Panc1 (cell line): Measurements from ENCODE around the gene CBFB. TPM values are rescaled to one million over a fixed set of nuclear protein-coding genes. Genes with fewer than 3 reads are reported as not detected.

ENCODE experiments used
- ATAC-seq: fragments of 200-7000 bp; cut with Tn5 transposase; 2 replicates; pipeline ENCODE4 v1.9.1; 2020; ENCODE audit warnings: mild to moderate bottlenecking, moderate library complexity
- BruUV-seq: library from RNA; stranded (reverse); fragments of 400-500 nt; replicated peaks from 2 replicates; lab custom pipeline; 2021; lab: Mats Ljungman, UMichigan
- CTCF ChIA-PET: fragments of 300-600 bp; sonication (Branson Sonifier 250); formaldehyde crosslinking; loops from one replicate; lab custom pipeline; 2022; ENCODE audit warnings: antibody characterized with exemption; lab: Charles Lee
- POLR2A ChIA-PET: fragments of 300-600 bp; sonication (Branson Sonifier 250); formaldehyde crosslinking; loops from one replicate; lab custom pipeline; 2022; ENCODE audit warnings: antibody characterized with exemption; lab: Charles Lee
- DNase-seq: peaks from one replicate; pipeline ENCODE4 v3.0.0-alpha.2; 2010; ENCODE audit warnings: low read depth, low spot score
- H3K27ac ChIP-seq: 2 replicates; pipeline ENCODE4 v1.5.1; 2011; ENCODE audit warnings: mild to moderate bottlenecking, low read length, inconsistent platforms
- H3K27me3 ChIP-seq: fragments of 200-500 bp; sonication (Bioruptor generic); 2 replicates; pipeline ENCODE4 v1.6.0; 2014; ENCODE audit warnings: low read length, inconsistent platforms; ENCODE audit not compliant: control insufficient read depth, insufficient read depth
- H3K36me3 ChIP-seq: fragments of 200-500 bp; sonication (Bioruptor generic); 2 replicates; pipeline ENCODE4 v1.5.1; 2014; ENCODE audit warnings: inconsistent platforms, mild to moderate bottlenecking, low read length, moderate library complexity; ENCODE audit not compliant: control insufficient read depth, insufficient read depth
- H3K4me1 ChIP-seq: 2 replicates; pipeline ENCODE4 v1.5.1; 2011; ENCODE audit warnings: inconsistent platforms, mild to moderate bottlenecking, low read length, moderate library complexity; ENCODE audit not compliant: control insufficient read depth, insufficient read depth
- H3K4me3 ChIP-seq, 2 experiments: 2 replicates each; pipeline ENCODE4 v1.5.1; 2011 to 2012; ENCODE audit warnings: low read depth in 2 of 2, low read length in 2 of 2, mild to moderate bottlenecking in 2 of 2, inconsistent platforms in 1 of 2, moderate library complexity in 1 of 2
- H3K9me3 ChIP-seq: fragments of 200-500 bp; sonication (Bioruptor generic); 2 replicates; pipeline ENCODE4 v1.5.1; 2014; ENCODE audit warnings: low read depth, mild to moderate bottlenecking, inconsistent platforms, low read length, moderate library complexity; ENCODE audit not compliant: control insufficient read depth, insufficient read depth
- CTCF ChIP-seq: fragments of 450-650 bp; IDR thresholded peaks from 2 replicates; pipeline ENCODE4 v1.5.1; 2017; ENCODE audit warnings: mild to moderate bottlenecking
- POLR2AphosphoS5 ChIP-seq: IDR thresholded peaks from 2 replicates; pipeline ENCODE4 v1.6.1; 2012; ENCODE audit warnings: mild to moderate bottlenecking, low read depth, low read length, moderate library complexity
- REST ChIP-seq, 2 experiments: IDR thresholded peaks; 2 replicates each; pipeline ENCODE4 v1.6.1; 2011 to 2012; ENCODE audit warnings: low read depth in 2 of 2, control low read depth in 1 of 2, low read length in 1 of 2, mild to moderate bottlenecking in 1 of 2, moderate library complexity in 1 of 2; ENCODE audit not compliant: insufficient read depth in 1 of 2
- SIN3A ChIP-seq: IDR thresholded peaks from 2 replicates; pipeline ENCODE4 v1.6.1; 2012; ENCODE audit warnings: low read depth, mild to moderate bottlenecking, low read length, moderate library complexity, borderline replicate concordance; ENCODE audit not compliant: insufficient read depth
- TCF7L2 ChIP-seq: IDR thresholded peaks from 2 replicates; pipeline ENCODE4 v1.6.1; 2011; ENCODE audit warnings: mild to moderate bottlenecking, low read depth, low read length, inconsistent platforms
- in situ Hi-C: cut with HindIII; loops from 2 replicates; pipeline ENCODE4 v1.10.0; 2016; ENCODE audit warnings: low sequenced_read_pairs, low pct_unique_long_range_greater_than_20kb
- intact Hi-C: fragments of 100-400 bp; cut with micrococcal nuclease; formaldehyde crosslinking; loops from one replicate; pipeline ENCODE4 v1.10.0; 2022; ENCODE audit not compliant: unreplicated experiment
- total RNA-seq: library from RNA; stranded (reverse); gene quantifications from one replicate; pipeline ENCODE4 v1.2.1, GENCODE V29; 2021; ENCODE audit not compliant: unreplicated experiment

Gene CBFB
- total RNA-seq, 1 experiment from 2014 or later: 66.4 TPM

DNA sequence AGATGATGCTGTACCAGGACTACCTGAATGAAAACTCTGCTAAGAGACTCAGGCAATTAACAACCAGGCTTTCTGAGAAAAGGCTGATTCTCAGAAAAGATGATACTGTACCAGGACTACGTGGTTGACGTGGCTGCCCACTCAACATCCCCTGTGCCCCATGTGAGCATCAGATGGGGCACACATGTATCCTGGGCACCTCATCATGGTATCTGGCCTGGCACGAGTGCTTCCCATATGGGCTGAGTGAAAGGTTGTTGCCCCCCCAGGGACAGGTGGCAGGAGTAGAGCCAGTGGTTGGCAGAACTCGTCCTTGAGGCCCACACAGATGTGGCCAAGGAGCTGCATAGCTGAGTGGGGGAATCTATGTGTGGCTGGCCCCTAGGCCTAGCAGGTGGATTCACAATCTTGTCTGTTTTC is 44.0 kb upstream of the CBFB start:
- ATAC-seq: no peak
- intact Hi-C loops (no loop called here), in situ Hi-C loops (no loop called here)
- no peaks in the 10 kb centered on the region for H3K4me1 ChIP-seq
- H3K9me3 ChIP-seq: no peaks in the 10 kb centered on the region
- ChIA-PET POLR2A (no interaction called here), CTCF (no interaction called here)
- H3K27me3 ChIP-seq: no peaks in the 10 kb centered on the region
- no peak for DNase-seq
- H3K36me3 ChIP-seq: no peaks in the 10 kb centered on the region
- BruUV-seq: no TSS peak
- no peak overlapping the region for H3K4me3 ChIP-seq
- no peak overlapping the region for H3K27ac ChIP-seq
- TF ChIP-seq SIN3A (no peak), TCF7L2 (no peak), POLR2AphosphoS5 (no peak), REST (IDR thresholded peaks at IDR 0.05; ENCODE audit: insufficient read depth in 1 of 2, low read depth in 2 of 2, low read length in 1 of 2) (no peak), CTCF (no peak)

- ATAC-seq (no peak), DNase-seq (no peak)
- no TSS peak for BruUV-seq
- POLR2A ChIA-PET: no interaction called here
- Histone ChIP-seq H3K4me3 (no peak overlapping the region), H3K36me3 (no peaks in the 10 kb centered on the region), H3K27me3 (no peaks in the 10 kb centered on the region), H3K27ac (no peak overlapping the region), H3K4me1 (no peaks in the 10 kb centered on the region), H3K9me3 (no peaks in the 10 kb centered on the region)
- CTCF ChIA-PET: no interaction called here
- in situ Hi-C loops (no loop called here), intact Hi-C loops (no loop called here)
- TF ChIP-seq CTCF (no peak), REST (IDR thresholded peaks at IDR 0.05; ENCODE audit: insufficient read depth in 1 of 2, low read depth in 2 of 2, low read length in 1 of 2) (no peak), POLR2AphosphoS5 (no peak), SIN3A (no peak), TCF7L2 (no peak)
These were observed 42.4 kb upstream of the CBFB start for GRCh38 chr16:66986559-66986958.
